Esophagus squamous epithelium (tissue), 5 donors: ENCODE data around the gene CYBC1. TPM values are rescaled to one million over a fixed set of nuclear protein-coding genes. Genes with fewer than 3 reads are reported as not detected.

Experiments used
- DNase-seq: peaks from one replicate; lab custom pipeline; 2025; lab: John Stamatoyannopoulos, UW
- H3K27ac ChIP-seq, 4 donors: fragments of 200-600 bp; sonication (generic); one replicate each; pipeline ENCODE4 v1.5.1; 2016 to 2019; ENCODE audit warnings: mild to moderate bottlenecking in 1 of 4
- H3K27me3 ChIP-seq, 4 donors: fragments of 200-600 bp; sonication (generic); 1 replicate in 3 of 4; 2 replicates in 1 of 4; pipeline versions ENCODE4 v1.5.1 to v1.6.0; 2017 to 2021; ENCODE audit warnings: antibody characterized with exemption in 1 of 4
- H3K36me3 ChIP-seq, 3 donors: fragments of 200-600 bp; sonication (generic); one replicate each; pipeline ENCODE4 v1.5.1; 2016 to 2019
- H3K4me1 ChIP-seq, 3 donors: fragments of 200-600 bp; sonication (generic); one replicate each; pipeline ENCODE4 v1.5.1; 2017 to 2019
- H3K4me3 ChIP-seq, 4 donors: fragments of 200-600 bp; sonication (generic); 1 replicate in 3 of 4; 2 replicates in 1 of 4; pipeline ENCODE4 v1.5.1; 2016 to 2019; ENCODE audit warnings: mild to moderate bottlenecking in 2 of 4, moderate library complexity in 1 of 4
- H3K9me3 ChIP-seq, 3 donors: fragments of 200-600 bp; sonication (generic); one replicate each; pipeline ENCODE4 v1.5.1; 2016 to 2019
- POLR2A ChIP-seq, 4 donors: fragments of 450-650 bp; IDR thresholded peaks; one replicate each; pipeline ENCODE4 v1.6.1; 2017; ENCODE audit warnings: antibody characterized with exemption in 4 of 4, mild to moderate bottlenecking in 4 of 4, moderate library complexity in 3 of 4
- WGBS, 2 donors: methylation state at CpG; one replicate each; pipeline ENCODE4 v1.1.5; 2018; 5-methylcytosine and 5-hydroxymethylcytosine counted together
- intact Hi-C: fragments of 100-400 bp; cut with DNase I; formaldehyde crosslinking; loops from one replicate; pipeline ENCODE4 v1.15.0; 2022
- total RNA-seq, 4 donors: library from RNA; depleted of rRNA; stranded (reverse); fragments of >200 nt; gene quantifications; one replicate each; pipeline ENCODE4 v1.1.0, GENCODE V29; 2016
- TF ChIP-seq, protein P1 (sequence below), 6 experiments: fragments of 450-650 bp in 4 of 6; fragments of 200-600 bp in 2 of 6; sonication (generic) in 2 of 6; IDR thresholded peaks; one replicate each; pipeline ENCODE4 v1.5.1; 2016 to 2019; ENCODE audit warnings: antibody characterized with exemption in 6 of 6, mild to moderate bottlenecking in 4 of 6, moderate library complexity in 4 of 6
- donor health status: DM: yes; HTN: yes; CAD: no.

Gene CYBC1
- total RNA-seq, 4 donors from 2014 or later = 31.7 to 74.3 (median 51.1) TPM

DNA sequence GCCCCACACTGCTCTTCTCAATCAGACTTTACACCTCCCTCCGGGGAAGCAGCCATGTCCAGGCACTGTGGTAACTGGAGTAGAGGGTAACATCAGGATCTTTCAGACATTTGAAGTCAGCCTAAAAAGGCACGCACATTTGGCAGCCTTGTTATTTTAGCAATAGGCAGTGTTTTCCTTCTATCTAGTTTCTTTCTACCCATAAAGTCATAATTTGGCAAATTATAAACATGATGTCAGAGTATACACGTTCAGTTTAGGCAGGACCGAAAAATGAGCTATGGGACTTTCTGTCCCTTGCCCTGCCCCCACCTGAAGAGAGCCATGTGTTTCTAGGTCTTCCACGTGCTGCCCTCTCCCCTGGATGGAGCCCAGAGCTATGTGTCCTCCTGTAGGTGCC, 29.1 kb upstream of the CYBC1 start:
- Histone ChIP-seq H3K27ac (no peak overlapping the region), H3K36me3 (peaks cover 43 to 100% (median 54%) of the 10 kb centered on the region in 3 donors), H3K27me3 (no peaks in the 10 kb centered on the region), H3K9me3 (no peaks in the 10 kb centered on the region), H3K4me3 (no peak overlapping the region), H3K4me1 (peaks cover 0 to 3% (median 0%) of the 10 kb centered on the region in 3 donors)
- TF ChIP-seq POLR2A (IDR thresholded peaks at IDR 0.05) = no peak
- TF ChIP-seq, protein P1, sequence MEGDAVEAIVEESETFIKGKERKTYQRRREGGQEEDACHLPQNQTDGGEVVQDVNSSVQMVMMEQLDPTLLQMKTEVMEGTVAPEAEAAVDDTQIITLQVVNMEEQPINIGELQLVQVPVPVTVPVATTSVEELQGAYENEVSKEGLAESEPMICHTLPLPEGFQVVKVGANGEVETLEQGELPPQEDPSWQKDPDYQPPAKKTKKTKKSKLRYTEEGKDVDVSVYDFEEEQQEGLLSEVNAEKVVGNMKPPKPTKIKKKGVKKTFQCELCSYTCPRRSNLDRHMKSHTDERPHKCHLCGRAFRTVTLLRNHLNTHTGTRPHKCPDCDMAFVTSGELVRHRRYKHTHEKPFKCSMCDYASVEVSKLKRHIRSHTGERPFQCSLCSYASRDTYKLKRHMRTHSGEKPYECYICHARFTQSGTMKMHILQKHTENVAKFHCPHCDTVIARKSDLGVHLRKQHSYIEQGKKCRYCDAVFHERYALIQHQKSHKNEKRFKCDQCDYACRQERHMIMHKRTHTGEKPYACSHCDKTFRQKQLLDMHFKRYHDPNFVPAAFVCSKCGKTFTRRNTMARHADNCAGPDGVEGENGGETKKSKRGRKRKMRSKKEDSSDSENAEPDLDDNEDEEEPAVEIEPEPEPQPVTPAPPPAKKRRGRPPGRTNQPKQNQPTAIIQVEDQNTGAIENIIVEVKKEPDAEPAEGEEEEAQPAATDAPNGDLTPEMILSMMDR (IDR thresholded peaks at IDR 0.05) = no peak
- 79 to 92% methylated on average over 5 of the region's 5 CpGs for WGBS, 2 donors
- intact Hi-C loops = no loop called here
- DNase-seq = no peak

DNA sequence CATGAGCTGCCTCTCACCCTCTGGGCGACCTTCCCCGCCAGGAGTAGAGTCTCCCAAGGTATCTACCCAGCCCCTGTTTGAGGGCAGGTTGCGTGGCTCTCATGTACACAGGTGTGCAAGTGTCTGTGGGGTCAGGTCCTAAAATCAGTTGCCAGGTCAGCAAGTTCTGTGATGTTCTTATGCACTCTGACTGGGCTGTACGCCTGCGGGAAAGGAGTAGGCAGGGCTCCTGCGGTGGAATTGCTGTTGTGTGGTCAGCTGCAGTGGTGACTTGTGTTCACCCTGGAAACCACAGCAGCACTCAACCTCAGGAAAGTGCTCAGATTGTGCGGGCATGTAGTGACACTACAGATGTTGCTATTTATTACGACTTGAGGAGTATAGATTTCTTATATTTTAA, 27.4 kb upstream of the CYBC1 start:
- H3K4me1 ChIP-seq = peaks cover 0 to 3% (median 0%) of the 10 kb centered on the region in 3 donors
- no peak overlapping the region for H3K27ac ChIP-seq
- peaks cover 35 to 100% (median 54%) of the 10 kb centered on the region in 3 donors for H3K36me3 ChIP-seq
- TF ChIP-seq, protein P1 (IDR thresholded peaks at IDR 0.05) = no peak
- no peak for TF ChIP-seq POLR2A (IDR thresholded peaks at IDR 0.05)
- no peaks in the 10 kb centered on the region for H3K9me3 ChIP-seq
- intact Hi-C loops = no loop called here
- H3K4me3 ChIP-seq = no peak overlapping the region
- no peak for DNase-seq
- 83% methylated on average over 3 to 7 of the region's 8 CpGs for WGBS, 2 donors
- H3K27me3 ChIP-seq = no peaks in the 10 kb centered on the region

DNA sequence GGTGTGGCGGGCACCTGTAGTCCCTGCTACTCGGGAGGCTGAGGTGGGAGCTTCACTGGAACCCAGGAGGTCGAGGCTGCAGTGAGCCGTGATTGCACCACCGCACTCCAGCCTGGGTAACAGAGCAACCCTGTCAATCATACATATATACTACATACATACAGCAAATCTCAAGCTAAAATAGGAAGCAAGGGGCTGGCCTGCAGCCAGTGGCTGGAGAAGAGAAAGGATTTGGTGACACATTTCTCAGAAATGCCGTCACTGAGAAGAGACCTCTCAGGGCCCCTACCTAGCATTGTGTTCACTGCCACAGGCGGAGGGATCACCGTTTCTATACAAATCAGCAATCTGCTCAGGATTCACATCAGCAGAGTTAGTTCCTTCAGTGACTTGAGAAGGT, 24.9 kb upstream of the CYBC1 start:
- peaks cover 0 to 3% (median 0%) of the 10 kb centered on the region in 3 donors for H3K4me1 ChIP-seq
- H3K9me3 ChIP-seq = no peaks in the 10 kb centered on the region
- H3K27ac ChIP-seq = no peak overlapping the region
- intact Hi-C loops = no loop called here
- 77 to 92% methylated on average over 3 to 8 of the region's 8 CpGs for WGBS, 2 donors
- peaks cover 20 to 96% (median 42%) of the 10 kb centered on the region in 3 donors for H3K36me3 ChIP-seq
- DNase-seq = no peak
- no peak overlapping the region for H3K4me3 ChIP-seq
- no peaks in the 10 kb centered on the region for H3K27me3 ChIP-seq
- no peak for TF ChIP-seq POLR2A (IDR thresholded peaks at IDR 0.05)
- TF ChIP-seq, protein P1 (IDR thresholded peaks at IDR 0.05) = no peak

DNA sequence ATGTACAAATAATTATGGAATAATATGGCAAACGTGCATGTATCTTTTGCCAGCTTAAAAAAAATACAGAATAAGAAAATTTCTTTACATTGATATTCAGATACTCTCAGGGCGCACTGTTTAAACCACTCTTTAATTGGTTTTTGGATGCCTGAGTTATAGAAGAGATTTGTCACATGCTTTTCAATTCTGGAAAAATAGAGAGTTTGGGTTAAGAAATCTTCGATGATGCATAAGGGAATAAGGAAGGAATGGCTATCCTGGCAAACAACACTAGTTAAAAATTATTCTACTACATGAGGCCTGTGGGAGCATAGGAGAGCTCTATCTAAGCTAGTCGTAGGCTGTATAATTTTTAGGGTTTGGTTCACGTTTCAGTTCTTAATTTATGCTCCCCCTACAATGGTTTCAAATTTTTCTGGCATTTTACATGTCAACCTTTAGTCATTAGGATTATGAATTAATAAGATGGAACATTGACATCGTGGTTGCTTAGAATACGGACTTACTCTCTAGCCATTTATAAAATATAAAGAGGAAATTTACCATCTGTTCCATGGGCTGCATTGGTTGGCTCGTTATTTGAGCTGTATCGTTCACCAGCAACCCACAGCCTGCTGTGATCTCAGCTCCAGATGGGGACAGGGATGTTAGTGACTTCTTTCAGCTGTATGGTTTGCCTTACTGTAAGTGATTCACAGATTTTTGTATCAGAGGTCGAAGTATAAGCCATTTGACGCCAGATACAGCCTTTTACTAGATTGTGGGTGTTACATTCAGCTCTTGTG, 23.9 kb upstream of the CYBC1 start:
- Histone ChIP-seq H3K36me3 (peaks cover 10 to 96% (median 41%) of the 10 kb centered on the region in 3 donors), H3K27ac (no peak overlapping the region), H3K4me3 (no peak overlapping the region), H3K27me3 (no peaks in the 10 kb centered on the region), H3K4me1 (peaks cover 0 to 3% (median 0%) of the 10 kb centered on the region in 3 donors), H3K9me3 (no peaks in the 10 kb centered on the region)
- intact Hi-C loops = no loop called here
- TF ChIP-seq, protein P1 (IDR thresholded peaks at IDR 0.05) = no peak
- TF ChIP-seq POLR2A (IDR thresholded peaks at IDR 0.05) = no peak
- WGBS, 2 donors = 85% methylated on average over 11 of the region's 11 CpGs
- no peak for DNase-seq

DNA sequence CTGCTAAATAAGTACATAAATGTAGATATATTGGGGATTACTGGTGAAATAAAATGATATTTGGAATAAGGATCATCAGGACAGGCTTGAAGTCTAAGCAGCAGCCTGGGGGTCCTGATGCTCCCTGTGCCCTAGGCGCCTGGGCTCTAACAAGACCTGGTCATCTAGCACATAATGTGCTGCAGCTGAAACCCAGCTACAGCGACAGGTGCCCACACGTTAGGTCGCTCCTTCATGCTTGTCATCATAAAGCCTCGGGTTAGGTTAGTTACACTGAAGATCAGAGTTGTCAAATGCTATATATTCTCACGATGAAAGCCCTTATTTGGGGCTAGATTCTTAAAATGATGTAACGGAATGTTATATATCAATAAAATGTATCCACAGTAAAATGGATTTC, 19.5 kb upstream of the CYBC1 start:
- H3K27ac ChIP-seq = no peak overlapping the region
- H3K27me3 ChIP-seq = no peaks in the 10 kb centered on the region
- no peaks in the 10 kb centered on the region for H3K9me3 ChIP-seq
- no peak for TF ChIP-seq POLR2A (IDR thresholded peaks at IDR 0.05)
- TF ChIP-seq, protein P1 (IDR thresholded peaks at IDR 0.05) = no peak
- H3K4me3 ChIP-seq = no peak overlapping the region
- no peak for DNase-seq
- 89 to 95% methylated on average over 7 of the region's 7 CpGs for WGBS, 2 donors
- H3K4me1 ChIP-seq = no peaks in the 10 kb centered on the region
- intact Hi-C loops = no loop called here
- H3K36me3 ChIP-seq = peaks cover 6 to 96% (median 38%) of the 10 kb centered on the region in 3 donors
